Stimulated activated CD4-positive, alpha-beta T cell treated with anti-CD3 and anti-CD28 coated beads, Interleukin-2, amount 100 ng/mL, for 24 hours (primary cell): ENCODE data around the gene EFEMP2.
"Not testable (repeated sequence)": the region's sequence is repeated elsewhere in the genome, so short reads cannot be mapped to it uniquely, and the experiment has no call there.

Experiments used
- DNase-seq, 2 donors: peaks; one replicate each; pipeline ENCODE4 v3.0.0-alpha.2; 2020

Gene EFEMP2

DNA sequence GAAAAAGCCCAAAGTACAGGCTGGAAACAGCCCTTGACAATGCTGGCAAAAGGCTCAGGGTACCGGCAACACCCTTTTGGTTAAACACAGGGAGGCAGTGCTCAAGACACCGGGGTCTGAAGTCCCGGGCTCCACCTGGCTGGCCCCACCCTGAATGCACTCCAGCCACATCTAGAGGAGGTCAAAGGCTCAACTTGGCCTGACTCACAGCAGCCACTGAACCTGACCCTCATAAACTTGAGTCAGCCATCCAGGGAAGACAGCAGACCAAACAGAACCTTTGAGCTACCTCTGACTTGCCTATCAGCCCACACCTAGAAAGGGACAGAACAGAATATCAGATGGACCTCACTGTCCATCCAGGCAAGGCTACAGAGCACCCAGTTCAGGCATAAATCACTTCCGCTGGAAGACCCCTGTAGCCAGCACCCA lies 18.4 kb downstream of the EFEMP2 start:
- DNase-seq, result peak in 1 of 2 donors; percentile 15

DNA sequence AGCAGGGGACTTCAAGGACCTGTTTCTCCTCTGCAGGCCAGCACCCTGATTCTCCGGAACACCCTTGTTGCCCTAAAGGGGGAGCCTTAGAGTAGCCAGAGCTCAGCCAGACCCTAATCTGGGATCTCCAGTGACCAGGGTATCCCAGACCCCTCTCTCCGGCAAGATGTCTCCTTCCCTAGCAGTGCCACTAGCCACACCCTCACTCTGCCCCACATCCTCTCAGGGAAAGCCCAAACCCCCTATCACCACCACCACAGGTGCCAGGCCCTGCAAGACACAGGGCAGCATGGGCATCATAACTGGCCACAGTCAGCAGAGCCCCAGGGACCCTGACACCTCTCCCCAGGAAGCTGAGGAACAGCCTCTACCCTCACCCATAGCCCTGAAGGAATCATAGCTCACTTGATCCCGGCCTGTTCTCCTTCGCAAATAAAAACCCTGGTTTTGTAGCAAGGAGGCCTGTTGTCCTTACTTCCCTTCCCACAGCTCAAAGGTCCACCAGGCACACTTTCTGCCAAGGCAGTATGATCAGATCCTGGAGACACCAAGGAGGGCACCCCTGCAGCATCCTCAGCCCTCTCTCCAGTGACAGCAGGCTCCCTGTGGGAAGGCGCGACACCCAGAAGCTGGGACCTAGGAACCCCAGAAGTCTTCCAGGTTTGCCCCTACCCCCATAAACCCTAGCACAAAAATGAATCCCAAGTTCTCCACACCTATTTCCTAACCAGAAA lies 19.2 kb downstream of the EFEMP2 start:
- DNase-seq, result peak in 1 of 2 donors; percentile 16

DNA sequence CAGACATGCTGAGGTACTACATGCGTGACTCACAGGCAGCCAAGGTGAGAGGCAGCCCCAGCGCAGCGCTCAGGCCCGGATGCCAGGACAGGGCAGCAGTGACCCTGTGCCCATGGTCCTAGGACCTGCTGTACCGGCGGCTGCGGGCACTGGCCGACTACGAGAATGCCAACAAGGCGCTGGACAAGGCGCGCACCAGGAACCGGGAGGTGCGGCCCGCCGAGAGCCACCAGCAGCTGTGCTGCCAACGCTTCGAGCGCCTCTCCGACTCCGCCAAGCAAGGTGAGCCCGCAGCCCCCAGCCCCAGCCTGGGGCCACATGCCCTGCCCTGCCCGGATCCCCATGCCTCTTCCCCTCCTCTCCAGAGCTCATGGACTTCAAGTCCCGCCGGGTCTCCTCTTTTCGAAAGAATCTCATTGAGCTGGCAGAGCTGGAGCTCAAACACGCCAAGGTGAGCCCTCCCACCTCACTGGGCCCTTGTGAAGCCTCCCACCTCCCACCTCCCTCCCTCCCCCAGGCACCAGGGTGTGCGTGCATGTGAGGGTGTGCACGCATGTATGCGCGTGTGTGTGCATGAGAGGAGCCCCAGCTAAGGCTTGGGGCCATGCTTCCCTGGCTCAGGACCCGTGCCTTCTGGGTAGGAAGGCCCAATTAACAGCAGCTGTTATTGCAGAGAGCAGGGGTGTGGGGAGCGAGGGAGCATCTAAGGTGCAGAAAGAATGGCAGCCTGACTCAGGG lies 19.9 kb downstream of the EFEMP2 start:
- DNase-seq, result peak in 1 of 2 donors; percentile 18

DNA sequence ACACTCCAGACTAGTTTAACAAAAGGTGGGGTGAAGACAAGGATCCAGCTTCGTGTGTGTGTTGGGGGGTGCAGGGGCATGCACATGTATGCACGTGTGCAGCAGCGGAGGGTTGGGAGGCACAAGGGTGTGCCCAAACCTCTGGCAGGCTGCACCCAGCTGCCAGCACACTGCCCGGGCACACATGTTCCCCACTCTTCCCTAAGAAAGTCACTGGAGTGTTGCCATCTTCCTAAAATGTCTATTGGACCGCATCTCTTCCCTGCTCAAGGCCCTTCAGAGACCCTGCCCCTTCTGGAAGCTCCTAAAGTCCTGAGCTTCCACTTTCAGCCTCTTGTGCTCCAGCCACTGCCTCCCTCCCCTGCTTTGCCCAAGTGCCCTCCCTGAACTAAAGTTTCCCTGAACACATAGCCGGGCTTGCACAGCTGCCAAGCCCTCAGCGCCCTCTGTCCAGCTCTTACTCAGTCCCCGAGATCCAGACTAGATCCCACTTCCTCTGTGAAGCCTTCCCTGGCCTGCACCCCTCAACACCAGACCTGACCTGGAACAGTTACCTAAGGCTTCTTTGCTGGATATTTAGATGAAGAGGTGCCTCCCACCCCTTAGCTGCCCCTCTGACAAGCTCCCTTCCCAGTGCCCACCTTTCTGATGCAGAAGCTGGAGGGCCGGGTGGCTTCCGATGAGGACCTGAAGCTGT lies 20.6 kb downstream of the EFEMP2 start:
- DNase-seq, result peak in 1 of 2 donors; percentile 16

DNA sequence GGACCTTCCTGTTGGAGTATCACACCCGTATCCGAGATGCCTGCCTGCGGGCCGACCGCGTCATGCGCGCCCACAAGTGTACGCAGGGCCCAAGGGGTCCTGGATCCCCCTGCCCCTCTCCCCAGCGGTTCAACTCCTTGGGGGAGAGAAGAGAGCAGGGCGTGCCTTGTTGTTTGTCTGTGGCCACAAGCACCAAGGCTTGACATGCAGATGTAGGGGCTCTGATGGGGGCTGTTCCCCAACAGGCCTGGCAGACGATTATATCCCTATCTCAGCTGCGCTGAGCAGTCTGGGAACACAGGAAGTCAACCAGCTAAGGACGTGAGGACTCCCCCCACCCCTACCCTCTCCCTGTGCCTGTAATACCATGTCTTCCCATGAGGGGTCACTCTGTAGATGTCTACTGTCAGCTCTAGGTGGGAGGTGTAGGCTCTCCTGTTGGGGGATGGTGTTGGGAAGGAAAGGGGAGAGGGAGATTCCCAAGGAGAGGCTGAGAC lies 21.5 kb downstream of the EFEMP2 start:
- peak in 1 of 2 donors; percentile 22 for DNase-seq

DNA sequence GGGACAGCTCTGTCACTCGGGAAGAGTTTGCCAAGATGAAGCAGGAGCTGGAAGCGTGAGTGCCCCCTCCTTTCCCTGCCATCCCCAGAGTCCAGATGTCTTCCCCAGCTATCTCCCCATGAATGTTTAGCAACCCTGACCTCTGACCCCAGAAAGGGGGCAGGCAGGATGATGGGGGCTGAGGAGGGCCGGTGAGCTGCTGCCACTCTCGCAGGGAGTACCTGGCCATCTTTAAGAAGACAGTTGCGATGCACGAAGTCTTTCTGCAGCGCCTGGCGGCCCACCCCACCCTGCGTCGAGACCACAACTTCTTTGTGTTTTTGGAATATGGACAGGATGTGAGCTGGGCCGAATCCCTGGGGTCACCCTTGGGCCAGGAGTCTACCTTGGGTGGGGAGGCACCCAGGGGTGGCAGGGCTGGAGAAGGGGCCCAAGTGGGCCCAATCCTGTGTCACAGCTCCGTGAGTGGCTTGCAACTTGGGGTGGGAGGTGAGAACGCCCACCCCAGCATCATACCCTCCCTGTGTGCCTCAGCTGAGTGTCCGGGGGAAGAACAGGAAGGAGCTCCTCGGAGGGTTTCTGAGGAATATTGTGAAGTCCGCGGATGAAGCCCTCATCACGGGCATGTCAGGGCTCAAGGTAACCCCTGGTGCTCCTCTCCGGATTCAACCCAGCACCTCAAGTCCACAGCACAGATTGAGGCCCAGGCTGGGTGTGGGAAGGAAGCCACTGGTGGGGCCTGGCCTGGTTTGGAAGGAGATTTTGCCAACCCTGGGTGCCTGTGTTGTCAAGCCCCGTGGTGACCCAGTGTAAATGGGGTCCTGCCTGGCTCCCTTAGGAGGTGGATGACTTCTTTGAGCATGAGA lies 22.1 kb downstream of the EFEMP2 start:
- DNase-seq, result peak in 1 of 2 donors; percentile 17

DNA sequence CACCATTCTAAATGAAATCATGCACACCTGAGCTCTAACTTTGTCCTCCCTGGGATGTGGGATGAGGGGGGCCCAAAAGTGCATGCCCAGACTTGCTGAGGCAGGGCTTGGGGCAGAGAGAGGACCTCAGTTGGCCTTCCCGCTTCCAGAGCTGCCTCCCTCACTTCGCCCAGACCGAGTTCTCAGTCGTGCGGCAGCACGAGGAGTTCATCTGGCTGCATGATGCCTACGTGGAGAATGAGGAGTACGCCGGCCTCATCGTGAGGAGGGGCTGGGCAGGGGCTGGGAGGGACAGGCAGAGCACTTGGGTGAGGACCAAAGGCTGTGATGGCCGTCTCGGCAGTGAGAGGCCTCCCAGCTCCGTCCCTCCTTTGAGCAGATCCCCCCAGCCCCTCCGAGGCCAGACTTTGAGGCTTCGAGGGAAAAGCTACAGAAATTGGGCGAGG lies 22.8 kb downstream of the EFEMP2 start:
- no peak for DNase-seq

DNA sequence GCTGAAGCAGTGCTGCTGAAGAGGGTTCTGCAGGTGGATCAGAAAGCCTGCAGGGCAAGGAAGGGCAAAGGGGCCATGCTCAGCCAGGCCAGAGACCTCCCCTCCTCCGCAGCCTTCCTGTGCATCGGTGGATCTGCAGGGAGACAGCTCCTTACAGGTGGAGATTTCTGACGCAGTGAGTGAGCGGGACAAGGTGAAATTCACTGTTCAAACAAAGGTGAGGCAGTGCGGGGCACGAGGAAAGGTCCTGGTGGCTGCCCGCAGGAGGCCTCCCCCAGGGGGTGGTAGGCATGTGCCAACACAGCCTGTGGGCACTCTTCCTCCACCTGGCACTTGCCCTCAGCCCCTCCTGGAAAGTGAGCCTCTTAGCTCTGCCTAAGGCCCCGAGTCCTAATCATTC lies 23.2 kb downstream of the EFEMP2 start:
- DNase-seq, result no peak

DNA sequence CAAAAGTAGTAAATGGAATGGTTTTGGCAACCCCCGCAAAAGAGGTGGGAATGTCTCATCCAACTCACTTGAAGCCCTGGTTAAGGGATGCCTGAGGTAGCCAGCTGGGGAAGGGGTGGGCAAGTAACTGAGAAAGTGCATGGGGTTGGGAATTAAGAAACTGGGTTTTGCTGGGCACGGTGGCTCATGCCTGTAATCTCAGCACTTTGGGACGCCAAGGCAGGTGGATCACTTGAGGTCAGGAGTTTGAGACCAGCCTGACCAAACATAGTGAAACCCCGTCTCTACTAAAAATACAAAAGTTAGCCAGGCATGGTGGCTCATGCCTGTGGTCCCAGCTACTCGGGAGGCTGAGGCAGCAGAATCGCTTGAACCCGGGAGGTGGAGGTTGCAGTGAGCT lies 23.9 kb downstream of the EFEMP2 start:
- DNase-seq, result not testable (repeated sequence)

DNA sequence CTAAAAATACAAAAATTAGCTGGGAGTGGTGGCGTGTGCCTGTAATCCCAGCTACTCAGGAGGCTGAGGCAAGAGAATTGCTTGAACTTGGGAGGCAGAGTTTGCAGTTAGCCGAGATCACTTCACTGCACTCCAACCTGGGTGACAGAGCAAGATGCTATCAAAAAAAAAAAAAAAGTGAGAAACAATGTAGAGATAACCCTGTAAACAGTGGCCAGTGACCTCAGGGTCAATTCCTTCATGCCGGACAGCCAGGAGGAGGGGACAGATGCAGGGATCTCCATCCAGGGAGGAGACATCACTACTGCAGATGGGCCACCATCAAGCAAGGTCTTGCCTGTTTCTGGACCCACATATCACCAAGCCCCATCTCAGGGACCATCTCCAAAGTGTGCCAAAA lies 24.9 kb downstream of the EFEMP2 start:
- DNase-seq, result no peak

DNA sequence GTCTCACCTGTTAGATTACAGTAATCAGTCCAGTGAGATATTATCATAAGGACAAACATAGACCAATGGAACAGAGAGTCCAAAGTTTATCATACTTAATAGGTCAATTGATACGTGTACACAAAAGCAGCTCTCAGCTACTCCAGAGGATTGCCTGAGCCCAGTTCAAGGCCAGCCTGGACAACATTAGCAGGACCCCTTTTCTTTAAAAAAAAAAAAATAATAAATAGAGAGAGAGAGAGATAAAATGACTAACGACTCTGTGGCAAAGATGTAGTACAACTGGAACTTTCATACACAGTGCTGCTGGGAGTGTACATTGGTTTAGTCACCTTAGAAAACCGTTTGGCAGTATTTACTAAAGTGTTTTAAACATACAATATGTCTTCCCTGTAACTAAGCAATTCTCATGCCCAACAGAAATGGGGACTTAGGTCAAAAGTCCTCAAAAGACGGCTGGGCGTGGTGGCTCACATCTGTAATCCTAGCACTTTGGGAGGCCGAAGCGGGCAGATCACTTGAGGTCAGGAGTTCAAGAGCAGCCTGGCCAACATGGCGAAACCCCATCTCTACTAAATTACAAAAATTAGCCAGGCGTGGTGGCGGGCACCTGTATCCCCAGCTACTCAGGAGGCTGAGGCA lies 28.2 kb downstream of the EFEMP2 start:
- no peak for DNase-seq

DNA sequence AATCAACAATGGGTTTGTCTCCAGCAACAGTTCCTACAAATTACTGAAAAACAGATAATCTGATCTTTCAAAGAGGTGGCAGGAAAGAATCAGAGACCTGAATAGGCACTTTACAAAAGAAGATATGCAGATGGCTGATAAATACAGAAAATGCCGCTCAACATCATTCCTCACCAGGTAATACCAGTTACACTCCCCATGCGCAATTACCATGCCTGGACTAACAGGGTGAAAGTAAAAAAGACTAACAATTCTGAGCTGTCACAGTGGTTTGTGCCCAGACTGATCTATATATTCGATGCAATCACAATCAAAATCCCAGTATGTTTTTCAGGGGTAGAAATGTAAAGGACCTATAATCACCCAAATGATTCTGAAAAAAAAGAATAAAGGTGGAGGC lies 28.8 kb downstream of the EFEMP2 start:
- DNase-seq, result no peak

DNA sequence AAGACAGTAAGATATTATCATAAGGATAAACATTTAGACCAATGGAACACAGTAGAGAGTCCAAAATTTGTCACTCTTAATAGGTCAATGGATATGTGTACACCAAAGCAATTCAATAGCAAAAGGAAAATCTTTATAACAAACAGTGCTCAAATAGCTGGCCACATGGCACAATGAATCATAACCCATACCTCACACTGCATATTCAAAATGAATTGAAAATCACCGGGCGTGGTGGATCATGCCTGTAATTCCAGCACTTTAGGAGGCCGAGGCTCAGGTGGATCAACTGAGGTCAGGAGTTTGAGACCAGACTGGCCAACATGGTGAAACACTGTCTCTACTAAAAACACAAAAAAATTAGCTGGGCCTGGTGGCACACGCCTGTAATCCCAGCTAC lies 30.5 kb downstream of the EFEMP2 start:
- no peak for DNase-seq

DNA sequence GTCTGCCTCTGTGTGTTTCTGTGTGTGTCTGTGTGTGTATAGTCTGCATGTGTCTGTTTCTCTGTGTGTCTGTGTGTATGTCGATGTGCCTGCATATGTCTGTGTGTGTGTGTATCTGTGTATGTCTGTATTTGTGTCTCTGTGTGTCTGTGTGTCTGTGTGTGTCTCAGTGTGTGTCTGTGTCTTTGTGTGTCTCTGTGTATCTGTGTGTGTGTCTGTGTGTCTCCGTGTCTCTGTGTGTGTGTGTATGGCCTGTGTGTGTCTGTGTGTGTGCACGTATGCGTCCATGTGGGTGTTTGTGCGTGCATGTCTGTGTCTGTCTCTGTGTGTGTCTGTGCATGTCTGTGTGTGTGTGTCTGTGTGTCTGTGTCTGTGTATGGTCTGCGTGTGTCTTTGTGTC lies 38.4 kb downstream of the EFEMP2 start:
- DNase-seq, result no peak

DNA sequence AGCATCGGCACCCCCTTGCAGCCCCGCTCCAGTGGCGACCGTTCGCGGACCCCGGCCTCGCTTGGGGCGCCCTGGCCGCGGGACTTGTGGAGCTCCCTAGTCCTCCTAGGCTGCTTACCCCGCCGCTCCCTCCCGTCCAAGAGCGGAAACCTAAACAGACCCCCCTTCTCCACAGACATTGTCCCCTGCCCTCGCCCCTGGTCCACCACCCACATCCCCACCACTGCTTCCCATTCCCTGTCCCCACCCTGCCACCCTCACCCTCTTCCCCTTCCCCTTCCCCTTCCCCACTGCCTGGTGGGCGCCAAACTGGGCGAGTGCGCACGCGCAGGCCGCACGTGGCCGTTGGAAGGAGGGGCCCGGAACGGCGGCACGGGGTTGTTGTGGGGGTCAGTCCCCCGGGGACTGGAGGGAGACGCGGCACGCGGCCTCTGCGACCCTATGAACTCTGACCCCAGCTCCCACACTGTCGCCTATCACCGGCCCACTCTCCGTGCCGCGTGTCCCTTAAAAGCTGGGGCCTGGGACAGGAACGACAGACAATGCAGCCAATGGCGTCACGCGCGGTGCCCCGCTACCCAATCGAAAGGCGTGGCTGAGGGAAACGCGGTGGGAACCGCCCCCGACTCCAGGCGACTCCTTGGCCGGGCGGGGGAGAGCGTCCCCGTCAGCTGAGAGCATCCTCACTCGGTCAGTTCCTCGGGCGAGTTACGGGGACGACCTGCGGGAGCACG lies 39.1 kb downstream of the EFEMP2 start, which contains the start of gene SNX32:
Gene SNX32, plus strand, starts transcription at position 667 of the 734 bp plus-strand sequence. CDS start 103 bp downstream, outside the sequence.
- DNase-seq, result peak; percentile 96 to 97

DNA sequence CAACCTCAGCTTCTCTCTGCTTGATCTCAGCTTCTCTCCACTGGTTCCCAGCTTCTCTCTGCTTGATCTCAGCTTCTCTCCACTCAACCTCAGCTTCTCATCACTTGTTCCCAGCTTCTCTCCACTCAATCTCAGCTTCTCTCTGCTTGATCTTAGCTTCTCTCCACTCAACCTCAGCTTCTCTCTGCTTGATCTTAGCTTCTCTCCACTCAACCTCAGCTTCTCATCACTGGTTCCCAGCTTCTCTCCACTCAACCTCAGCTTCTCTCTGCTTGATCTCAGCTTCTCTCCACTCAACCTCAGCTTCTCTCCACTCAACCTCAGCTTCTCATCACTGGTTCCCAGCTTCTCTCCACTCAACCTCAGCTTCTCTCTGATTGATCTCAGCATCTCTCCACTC lies 40.4 kb downstream of the EFEMP2 start:
- DNase-seq, result not testable (repeated sequence)

DNA sequence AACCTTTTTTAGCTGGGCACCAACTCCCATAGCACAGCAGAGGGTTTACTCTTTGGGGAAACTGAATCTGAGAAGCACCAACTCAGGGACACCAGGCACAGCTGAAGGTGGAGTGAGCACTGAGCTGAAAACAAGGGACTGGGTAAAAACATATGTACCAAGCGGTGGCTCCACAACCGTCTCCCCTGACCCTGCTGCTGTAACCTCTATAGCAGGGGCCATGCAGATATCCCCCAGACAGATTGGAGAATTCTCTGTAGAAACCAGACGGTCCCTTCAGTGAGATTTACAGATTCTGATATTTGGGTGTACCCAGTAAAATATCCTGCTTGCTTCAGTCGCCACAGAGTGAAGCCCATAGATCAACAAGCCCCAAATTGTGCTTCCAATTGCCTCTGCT lies 43.1 kb downstream of the EFEMP2 start:
- no peak for DNase-seq

DNA sequence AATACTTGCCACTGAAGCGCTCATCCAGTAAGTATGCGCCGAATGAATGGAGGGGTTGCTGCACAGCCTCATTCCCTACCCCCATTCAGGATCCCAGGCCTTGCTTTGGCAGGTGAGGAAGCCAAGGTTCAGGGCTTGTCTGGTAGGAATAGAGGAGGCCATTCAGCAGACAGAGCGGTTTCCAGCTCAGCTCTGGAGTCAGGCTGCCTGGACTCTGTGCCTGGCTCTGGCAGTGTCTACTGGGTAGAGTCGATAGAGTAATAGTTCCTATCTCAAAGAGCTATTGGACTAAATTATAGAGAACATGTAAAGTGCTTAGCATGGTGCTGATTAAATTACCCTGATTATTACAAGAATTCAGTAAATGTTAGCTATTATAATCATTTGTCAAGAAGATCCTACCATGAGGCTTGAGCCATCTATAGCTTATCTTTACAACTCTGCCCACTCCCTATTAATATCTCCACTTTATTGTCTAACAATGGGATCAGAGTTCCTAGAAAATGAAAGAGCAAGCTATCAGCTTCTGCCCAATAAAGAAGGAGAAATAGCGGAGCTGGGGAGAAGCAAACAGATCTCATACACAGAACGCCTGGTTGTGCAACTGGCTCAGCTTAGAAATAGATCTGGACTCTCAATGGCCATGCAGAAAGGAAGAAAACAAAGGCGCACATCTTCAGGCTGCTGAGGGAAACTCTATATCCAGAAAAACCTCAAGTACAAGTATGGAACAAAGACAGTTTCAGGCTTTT lies 45.4 kb downstream of the EFEMP2 start:
- no peak for DNase-seq

DNA sequence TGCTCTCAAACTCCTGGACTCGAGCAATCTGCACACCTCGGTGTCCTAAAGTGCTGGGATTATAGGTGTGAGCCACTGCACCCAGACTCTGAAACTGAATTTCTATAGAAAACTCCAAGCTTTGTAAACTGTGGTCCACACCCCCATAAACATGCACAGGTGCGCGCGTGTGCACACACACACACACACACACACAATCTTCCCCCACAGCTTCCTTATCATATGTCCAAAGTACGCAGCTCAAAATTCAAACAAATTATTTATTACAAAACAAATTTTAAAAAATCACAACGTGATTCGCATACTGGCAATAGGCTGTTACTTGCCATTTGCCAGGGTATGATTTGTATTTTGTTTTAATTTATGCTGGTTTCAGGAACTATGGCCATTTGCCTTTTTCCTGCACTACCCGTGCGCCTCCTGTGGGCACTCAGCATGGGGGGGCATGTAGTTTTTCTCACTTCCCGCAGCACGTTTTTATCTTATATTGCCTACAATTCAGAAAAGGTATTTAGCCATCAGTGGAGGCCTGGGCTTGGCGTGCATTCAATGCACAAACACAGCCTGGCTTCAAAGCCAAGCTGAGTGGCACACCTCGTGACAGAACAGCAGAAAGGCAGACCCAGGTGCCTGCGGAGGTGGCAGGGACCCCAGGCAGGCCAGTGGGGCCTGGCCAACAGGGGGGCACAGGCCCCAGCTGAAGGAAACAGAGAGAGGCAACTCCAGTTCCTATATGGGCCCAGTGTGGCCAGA lies 49.6 kb downstream of the EFEMP2 start:
- DNase-seq, result no peak

DNA sequence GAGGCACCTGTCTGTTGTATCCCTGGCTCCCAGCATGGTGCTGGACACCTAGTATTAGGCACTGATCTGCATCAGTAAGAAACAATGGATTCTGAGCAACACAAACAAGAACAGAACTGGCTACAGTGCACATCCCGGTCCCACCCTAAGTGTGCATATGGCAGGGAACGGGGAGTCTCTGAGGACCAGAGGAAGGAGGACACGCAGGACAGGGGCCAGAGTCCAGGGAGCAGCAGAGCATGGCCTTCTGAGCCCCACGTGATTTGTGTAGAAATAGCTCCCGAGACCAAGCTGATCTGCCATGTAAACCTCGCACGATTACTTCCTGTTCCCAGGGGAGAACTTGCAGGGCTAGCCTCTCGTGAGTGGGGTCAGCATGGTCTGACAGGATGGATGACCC lies 51.5 kb downstream of the EFEMP2 start:
- DNase-seq, result no peak
